Upper lobe of left lung (tissue), 6 donors: ENCODE results near the gene MPG. TPM values are rescaled to one million over a fixed set of nuclear protein-coding genes. Genes with fewer than 3 reads are reported as not detected.
A peak's percentile ranks its signal among the peaks of the same experiment; 100 is the strongest.

ENCODE experiments used
- ATAC-seq, 2 donors: fragments of 200-7000 bp; cut with Tn5 transposase; one replicate each; pipeline ENCODE4 v1.9.1; 2022; ENCODE audit warnings: mild to moderate bottlenecking in 2 of 2, moderate library complexity in 2 of 2; ENCODE audit not compliant: low FRiP score in 2 of 2
- DNase-seq, 2 donors: peaks; one replicate each; pipeline ENCODE4 v3.0.0-alpha.2; 2019 to 2020
- H3K27ac ChIP-seq, 4 donors: fragments of 200-600 bp; sonication (generic); one replicate each; pipeline ENCODE4 v1.5.1; 2016 to 2019
- H3K27me3 ChIP-seq, 4 donors: fragments of 200-600 bp; sonication (generic); one replicate each; pipeline ENCODE4 v1.5.1; 2017 to 2019
- H3K36me3 ChIP-seq, 4 donors: fragments of 200-600 bp; sonication (generic); one replicate each; pipeline ENCODE4 v1.5.1; 2016 to 2019
- H3K4me1 ChIP-seq, 4 donors: fragments of 200-600 bp; sonication (generic); one replicate each; pipeline ENCODE4 v1.5.1; 2018 to 2019
- H3K4me3 ChIP-seq, 4 donors: fragments of 200-600 bp; sonication (generic); one replicate each; pipeline ENCODE4 v1.5.1; 2017 to 2019; ENCODE audit warnings: mild to moderate bottlenecking in 2 of 4, moderate library complexity in 1 of 4
- H3K9me3 ChIP-seq, 4 donors: fragments of 200-600 bp; sonication (generic); one replicate each; pipeline ENCODE4 v1.5.1; 2018 to 2019
- CTCF ChIP-seq, 6 experiments: fragments of 450-650 bp in 4 of 6; fragments of 200-600 bp in 2 of 6; sonication (generic) in 2 of 6; IDR thresholded peaks; one replicate each; pipeline ENCODE4 v1.5.1; 2016 to 2019; ENCODE audit warnings: antibody characterized with exemption in 6 of 6
- EP300 ChIP-seq, 4 donors: sonication (generic); formaldehyde crosslinking; IDR thresholded peaks; one replicate each; pipeline ENCODE4 v1.5.1; 2017; ENCODE audit warnings: antibody characterized with exemption in 4 of 4, control low read depth in 2 of 4
- POLR2A ChIP-seq, 4 donors: fragments of 450-650 bp; IDR thresholded peaks; one replicate each; pipeline ENCODE4 v1.5.1; 2016 to 2017; ENCODE audit warnings: antibody characterized with exemption in 4 of 4, mild to moderate bottlenecking in 2 of 4
- POLR2AphosphoS5 ChIP-seq, 2 donors: sonication (generic); formaldehyde crosslinking; IDR thresholded peaks; one replicate each; pipeline ENCODE4 v1.5.1; 2017; ENCODE audit warnings: antibody characterized with exemption in 2 of 2
- WGBS, 2 donors: methylation state at CpG; one replicate each; pipeline ENCODE4 v1.1.5; 2017 to 2018; 5-methylcytosine and 5-hydroxymethylcytosine counted together
- total RNA-seq, 6 donors: library from RNA; depleted of rRNA in 4 of 6; stranded (reverse); fragments of >200 nt in 4 of 6; gene quantifications; one replicate each; pipeline versions ENCODE4 v1.1.0 to v1.2.1, GENCODE V29; 2016 to 2021
- donor health status: DM: no; HTN: no; CAD: no; lungs with moderate emphysema.
- donor health status: DM: no; HTN: yes; CAD: no; lungs with severe emphysema.

The MPG gene
- total RNA-seq, 6 donors from 2014 or later = 52.6 to 99.0 (median 71.7) TPM

GRCh38 chr16:74051-74746 lies 3.8 kb upstream of the MPG start:
- H3K4me3 ChIP-seq = no peak overlapping the region
- peaks cover 0 to under 1% (median 0%) of the 10 kb centered on the region in 4 donors for H3K36me3 ChIP-seq
- 78 to 83% methylated on average over 1 to 12 of the region's 12 CpGs for WGBS, 2 donors
- H3K27ac ChIP-seq = peak overlapping the region; percentile 87 to 98 (median 96)
- no peak for ATAC-seq
- H3K27me3 ChIP-seq = no peaks in the 10 kb centered on the region
- no peak for DNase-seq
- TF ChIP-seq EP300 (IDR thresholded peaks at IDR 0.05) (no peak), POLR2A (IDR thresholded peaks at IDR 0.05) (no peak), POLR2AphosphoS5 (IDR thresholded peaks at IDR 0.05) (no peak), CTCF (IDR thresholded peaks at IDR 0.05) (no peak)
- no peaks in the 10 kb centered on the region for H3K9me3 ChIP-seq
- peaks cover 66 to 85% (median 70%) of the 10 kb centered on the region in 4 donors for H3K4me1 ChIP-seq

GRCh38 chr16:74747-75334 lies 3.2 kb upstream of the MPG start:
- Histone ChIP-seq H3K27me3 (no peaks in the 10 kb centered on the region), H3K4me3 (no peak overlapping the region), H3K4me1 (peaks cover 68 to 87% (median 75%) of the 10 kb centered on the region in 4 donors), H3K36me3 (peaks cover 0 to 7% (median 4%) of the 10 kb centered on the region in 4 donors), H3K27ac (peak overlapping the region; percentile 89 to 98 (median 96)), H3K9me3 (no peaks in the 10 kb centered on the region)
- TF ChIP-seq POLR2A (IDR thresholded peaks at IDR 0.05) (no peak), EP300 (IDR thresholded peaks at IDR 0.05) (no peak), CTCF (IDR thresholded peaks at IDR 0.05) (no peak), POLR2AphosphoS5 (IDR thresholded peaks at IDR 0.05) (no peak)
- ATAC-seq (no peak), DNase-seq (no peak)
- WGBS, 2 donors = 86 to 90% methylated on average over 16 of the region's 16 CpGs

- H3K4me3 ChIP-seq = peak overlapping the region in 1 of 4 donors; percentile 78
- ATAC-seq (peak; percentile 12 to 55), DNase-seq (peak; percentile 81 to 83)
- peaks cover 59 to 83% (median 66%) of the 10 kb centered on the region in 4 donors for H3K4me1 ChIP-seq
- peak overlapping the region; percentile 89 to 98 (median 96) for H3K27ac ChIP-seq
- H3K36me3 ChIP-seq = peaks cover 0 to 13% (median 9%) of the 10 kb centered on the region in 4 donors
- H3K9me3 ChIP-seq = no peaks in the 10 kb centered on the region
- TF ChIP-seq CTCF (IDR thresholded peaks at IDR 0.05) (peak in 5 of 6 experiments; percentile 26 to 63 (median 28)), POLR2AphosphoS5 (IDR thresholded peaks at IDR 0.05) (peak; percentile 7 to 29), POLR2A (IDR thresholded peaks at IDR 0.05) (no peak)
- no peaks in the 10 kb centered on the region for H3K27me3 ChIP-seq
- 28 to 34% methylated on average over 5 to 11 of the region's 11 CpGs for WGBS, 2 donors
Observed at GRCh38 chr16:75580-76501, 2.2 kb upstream of the MPG start.

GRCh38 chr16:76535-77272 lies 1.3 kb upstream of the MPG start:
- TF ChIP-seq EP300 (IDR thresholded peaks at IDR 0.05) (peak in 2 of 4 donors; percentile 38 to 51), POLR2AphosphoS5 (IDR thresholded peaks at IDR 0.05) (peak; percentile 77 to 89), CTCF (IDR thresholded peaks at IDR 0.05) (no peak), POLR2A (IDR thresholded peaks at IDR 0.05) (no peak)
- peaks cover 50 to 74% (median 61%) of the 10 kb centered on the region in 4 donors for H3K4me1 ChIP-seq
- peak; percentile 64 to 69 for ATAC-seq
- DNase-seq = peak; percentile 71 to 84
- H3K4me3 ChIP-seq = peak overlapping the region; percentile 72 to 97 (median 86)
- WGBS, 2 donors = 0 to 13% methylated on average over 2 to 13 of the region's 13 CpGs
- no peaks in the 10 kb centered on the region for H3K27me3 ChIP-seq
- H3K27ac ChIP-seq = peak overlapping the region; percentile 89 to 98 (median 96)
- no peaks in the 10 kb centered on the region for H3K9me3 ChIP-seq
- H3K36me3 ChIP-seq = peaks cover 0 to 14% (median 10%) of the 10 kb centered on the region in 4 donors
